Activated naive CD4-positive, alpha-beta T cell treated with anti-CD3 and anti-CD28 coated beads for 36 hours (primary cell): ENCODE results near the gene FGD4. TPM values are rescaled to one million over a fixed set of nuclear protein-coding genes. Genes with fewer than 3 reads are reported as not detected.

ENCODE experiments used
- CTCF ChIA-PET: fragments of 350-600 bp; sonication (Branson Sonifier 250); formaldehyde crosslinking; loops from one replicate; lab custom pipeline; 2021; ENCODE audit warnings: antibody characterized with exemption; lab: Charles Lee
- DNase-seq: peaks from one replicate; pipeline ENCODE4 v3.0.0-alpha.2; 2020
- H3K27ac Mint-ChIP-seq: one replicate; pipeline ENCODE4 v1.8.0; 2021; ENCODE audit warnings: mild to moderate bottlenecking, mixed read lengths
- H3K27me3 Mint-ChIP-seq: one replicate; pipeline ENCODE4 v1.8.0; 2021; ENCODE audit warnings: low read depth, mixed read lengths
- H3K36me3 Mint-ChIP-seq: one replicate; pipeline ENCODE4 v1.8.0; 2021; ENCODE audit warnings: low read depth, mixed read lengths
- H3K4me1 Mint-ChIP-seq: one replicate; pipeline ENCODE4 v1.8.0; 2021; ENCODE audit warnings: low read depth, mixed read lengths
- H3K4me3 Mint-ChIP-seq: one replicate; pipeline ENCODE4 v1.8.0; 2021; ENCODE audit warnings: mild to moderate bottlenecking, moderate library complexity, mixed read lengths
- H3K9me3 Mint-ChIP-seq: one replicate; pipeline ENCODE4 v1.8.0; 2021; ENCODE audit warnings: mixed read lengths
- intact Hi-C: fragments of 100-400 bp; cut with micrococcal nuclease; formaldehyde crosslinking; loops from one replicate; pipeline ENCODE4 v1.15.1; 2023
- total RNA-seq, 2 experiments: library from RNA; stranded (reverse); gene quantifications; one replicate each; pipeline ENCODE4 v1.2.3, GENCODE V29; 2021

FGD4 gene
- total RNA-seq, 2 experiments from 2014 or later: 0.15 to 0.17 TPM

- H3K9me3 Mint-ChIP-seq: no peaks in the 10 kb centered on the region
- intact Hi-C loops: no loop called here
- no peak overlapping the region for H3K27ac Mint-ChIP-seq
- CTCF ChIA-PET: interaction anchor here (0.6 kb wide), 1 partner anchor 110 kb away, joined by 3 read pairs; no protein-coding TSS in a partner anchor
- peaks cover 15% of the 10 kb centered on the region for H3K27me3 Mint-ChIP-seq
- H3K4me1 Mint-ChIP-seq: peaks cover 12% of the 10 kb centered on the region
- no peak for DNase-seq
- no peak overlapping the region for H3K4me3 Mint-ChIP-seq
- H3K36me3 Mint-ChIP-seq: no peaks in the 10 kb centered on the region
Observed at GRCh38 chr12:32536000-32536345, 136.6 kb downstream of the FGD4 start.

- no peaks in the 10 kb centered on the region for H3K4me1 Mint-ChIP-seq
- H3K27me3 Mint-ChIP-seq: peaks cover 7% of the 10 kb centered on the region
- no peak overlapping the region for H3K4me3 Mint-ChIP-seq
- no peaks in the 10 kb centered on the region for H3K9me3 Mint-ChIP-seq
- CTCF ChIA-PET: no interaction called here
- DNase-seq: no peak
- H3K36me3 Mint-ChIP-seq: no peaks in the 10 kb centered on the region
- H3K27ac Mint-ChIP-seq: no peak overlapping the region
- intact Hi-C loops: no loop called here
Observed at GRCh38 chr12:32541754-32542374, 142.5 kb downstream of the FGD4 start.

GRCh38 chr12:32542428-32543229 lies 143.3 kb downstream of the FGD4 start:
- intact Hi-C loops: no loop called here
- Mint-ChIP-seq H3K4me3 (no peak overlapping the region), H3K36me3 (no peaks in the 10 kb centered on the region), H3K9me3 (no peaks in the 10 kb centered on the region), H3K4me1 (no peaks in the 10 kb centered on the region), H3K27me3 (peaks cover 5% of the 10 kb centered on the region), H3K27ac (no peak overlapping the region)
- CTCF ChIA-PET: no interaction called here
- no peak for DNase-seq

GRCh38 chr12:32544893-32545292 lies 145.5 kb downstream of the FGD4 start:
- intact Hi-C loops: no loop called here
- no peaks in the 10 kb centered on the region for H3K4me1 Mint-ChIP-seq
- CTCF ChIA-PET: no interaction called here
- no peaks in the 10 kb centered on the region for H3K9me3 Mint-ChIP-seq
- H3K4me3 Mint-ChIP-seq: no peak overlapping the region
- no peaks in the 10 kb centered on the region for H3K27me3 Mint-ChIP-seq
- H3K36me3 Mint-ChIP-seq: no peaks in the 10 kb centered on the region
- DNase-seq: no peak
- no peak overlapping the region for H3K27ac Mint-ChIP-seq

GRCh38 chr12:32545413-32545980 lies 146.1 kb downstream of the FGD4 start:
- DNase-seq: no peak
- CTCF ChIA-PET: no interaction called here
- no peak overlapping the region for H3K4me3 Mint-ChIP-seq
- no peaks in the 10 kb centered on the region for H3K9me3 Mint-ChIP-seq
- intact Hi-C loops: no loop called here
- H3K36me3 Mint-ChIP-seq: no peaks in the 10 kb centered on the region
- H3K4me1 Mint-ChIP-seq: no peaks in the 10 kb centered on the region
- no peaks in the 10 kb centered on the region for H3K27me3 Mint-ChIP-seq
- no peak overlapping the region for H3K27ac Mint-ChIP-seq

GRCh38 chr12:32546272-32546671 lies 146.9 kb downstream of the FGD4 start:
- Mint-ChIP-seq H3K36me3 (no peaks in the 10 kb centered on the region), H3K27me3 (no peaks in the 10 kb centered on the region), H3K4me3 (no peak overlapping the region), H3K27ac (no peak overlapping the region), H3K4me1 (no peaks in the 10 kb centered on the region), H3K9me3 (no peaks in the 10 kb centered on the region)
- intact Hi-C loops: no loop called here
- no peak for DNase-seq
- CTCF ChIA-PET: no interaction called here

- no peaks in the 10 kb centered on the region for H3K27me3 Mint-ChIP-seq
- no peak for DNase-seq
- H3K36me3 Mint-ChIP-seq: no peaks in the 10 kb centered on the region
- no peaks in the 10 kb centered on the region for H3K4me1 Mint-ChIP-seq
- H3K4me3 Mint-ChIP-seq: no peak overlapping the region
- CTCF ChIA-PET: no interaction called here
- no peaks in the 10 kb centered on the region for H3K9me3 Mint-ChIP-seq
- H3K27ac Mint-ChIP-seq: no peak overlapping the region
- intact Hi-C loops: no loop called here
Observed at GRCh38 chr12:32548691-32549281, 149.4 kb downstream of the FGD4 start.

GRCh38 chr12:32549675-32550079 lies 150.3 kb downstream of the FGD4 start:
- no peaks in the 10 kb centered on the region for H3K36me3 Mint-ChIP-seq
- no peaks in the 10 kb centered on the region for H3K27me3 Mint-ChIP-seq
- no peaks in the 10 kb centered on the region for H3K4me1 Mint-ChIP-seq
- no peak for DNase-seq
- no peak overlapping the region for H3K27ac Mint-ChIP-seq
- H3K9me3 Mint-ChIP-seq: no peaks in the 10 kb centered on the region
- intact Hi-C loops: no loop called here
- no peak overlapping the region for H3K4me3 Mint-ChIP-seq
- CTCF ChIA-PET: no interaction called here

GRCh38 chr12:32551058-32551457 lies 151.7 kb downstream of the FGD4 start:
- no peak overlapping the region for H3K4me3 Mint-ChIP-seq
- H3K9me3 Mint-ChIP-seq: no peaks in the 10 kb centered on the region
- H3K27ac Mint-ChIP-seq: no peak overlapping the region
- CTCF ChIA-PET: interaction anchor here (0.6 kb wide), 2 partner anchors 10 to 239 kb away, joined by 3 read pairs; no protein-coding TSS in a partner anchor
- DNase-seq: no peak
- intact Hi-C loops: no loop called here
- no peaks in the 10 kb centered on the region for H3K36me3 Mint-ChIP-seq
- H3K4me1 Mint-ChIP-seq: no peaks in the 10 kb centered on the region
- no peaks in the 10 kb centered on the region for H3K27me3 Mint-ChIP-seq

GRCh38 chr12:32558903-32559302 lies 159.5 kb downstream of the FGD4 start:
- CTCF ChIA-PET: no interaction called here
- no peak overlapping the region for H3K4me3 Mint-ChIP-seq
- no peaks in the 10 kb centered on the region for H3K9me3 Mint-ChIP-seq
- H3K4me1 Mint-ChIP-seq: no peaks in the 10 kb centered on the region
- no peaks in the 10 kb centered on the region for H3K36me3 Mint-ChIP-seq
- intact Hi-C loops: no loop called here
- no peaks in the 10 kb centered on the region for H3K27me3 Mint-ChIP-seq
- H3K27ac Mint-ChIP-seq: no peak overlapping the region
- no peak for DNase-seq

GRCh38 chr12:32559434-32559833 lies 160.1 kb downstream of the FGD4 start:
- Mint-ChIP-seq H3K9me3 (no peaks in the 10 kb centered on the region), H3K27ac (no peak overlapping the region), H3K4me3 (no peak overlapping the region), H3K27me3 (no peaks in the 10 kb centered on the region), H3K4me1 (no peaks in the 10 kb centered on the region), H3K36me3 (no peaks in the 10 kb centered on the region)
- no peak for DNase-seq
- CTCF ChIA-PET: no interaction called here
- intact Hi-C loops: no loop called here

GRCh38 chr12:32560520-32560919 lies 161.2 kb downstream of the FGD4 start:
- no peaks in the 10 kb centered on the region for H3K27me3 Mint-ChIP-seq
- H3K27ac Mint-ChIP-seq: no peak overlapping the region
- H3K4me3 Mint-ChIP-seq: no peak overlapping the region
- no peak for DNase-seq
- no peaks in the 10 kb centered on the region for H3K36me3 Mint-ChIP-seq
- intact Hi-C loops: no loop called here
- CTCF ChIA-PET: no interaction called here
- H3K9me3 Mint-ChIP-seq: no peaks in the 10 kb centered on the region
- H3K4me1 Mint-ChIP-seq: no peaks in the 10 kb centered on the region
